Left cardiac atrium (tissue), 4 donors: ENCODE data around the gene AATK. TPM values are rescaled to one million over a fixed set of nuclear protein-coding genes. Genes with fewer than 3 reads are reported as not detected.
"Not testable (repeated sequence)": the region's sequence is repeated elsewhere in the genome, so short reads cannot be mapped to it uniquely, and the experiment has no call there.

Source experiments
- ATAC-seq, 2 donors: fragments of 200-7000 bp; cut with Tn5 transposase; one replicate each; pipeline ENCODE4 v1.9.1; 2020; ENCODE audit warnings: mild to moderate bottlenecking in 2 of 2, moderate library complexity in 2 of 2
- DNase-seq: peaks from one replicate; pipeline ENCODE4 v3.0.0-alpha.2; 2020
- intact Hi-C, 2 donors: fragments of 100-400 bp; cut with DNase I; formaldehyde crosslinking; loops; one replicate each; pipeline versions ENCODE4 v1.14.1 to v1.15.1; 2022 to 2023
- total RNA-seq, 2 donors: library from RNA; stranded (reverse); fragmentation: NEBNext Ultra II Directional; extraction: Animal tissue kit (Norgen Biotek cat#: 25700); gene quantifications; one replicate each; pipeline ENCODE4 v1.2.1, GENCODE V29; 2021
- donor health status: DM: no; HTN: yes; CAD: no.
- donor health status: DM: no; HTN: yes; CAD: no; lungs with severe emphysema.
- donor health status: DM: yes; HTN: yes; CAD: no.
- donor health status: Dilated cardiomyopathy.

The AATK gene
- total RNA-seq, 2 donors from 2014 or later, result 8.3 to 12.7 TPM

- intact Hi-C loops, result loop anchor here in 1 of 2 donors (10.0 kb wide), 1 partner anchor 667 kb away; no protein-coding TSS in a partner anchor
- DNase-seq, result no peak
- no peak for ATAC-seq
Observed at GRCh38 chr17:81091774-81092517, 74.1 kb downstream of the AATK start.

GRCh38 chr17:81091154-81091553, 74.9 kb downstream of the AATK start:
- ATAC-seq, result no peak
- DNase-seq, result no peak
- intact Hi-C loops, result loop anchor here in 1 of 2 donors (10.0 kb wide), 1 partner anchor 666 kb away; no protein-coding TSS in a partner anchor

- DNase-seq (peak; percentile 70), ATAC-seq (peak in 1 of 2 donors; percentile 27)
- intact Hi-C loops, result loop anchor here in 1 of 2 donors (10.0 kb wide), 1 partner anchor 666 kb away; no protein-coding TSS in a partner anchor
Observed at GRCh38 chr17:81090361-81091136, 75.5 kb downstream of the AATK start.

- ATAC-seq (no peak), DNase-seq (no peak)
- intact Hi-C loops, result no loop called here
Observed at GRCh38 chr17:81086789-81087551, 79.1 kb downstream of the AATK start.

GRCh38 chr17:81085420-81085911, 80.6 kb downstream of the AATK start:
- ATAC-seq (no peak), DNase-seq (no peak)
- intact Hi-C loops, result no loop called here

- ATAC-seq (peak in 1 of 2 donors; percentile 10), DNase-seq (no peak)
- intact Hi-C loops, result loop anchor here in 1 of 2 donors (5.0 kb wide), 1 partner anchor 48 kb away; the partner anchor contains the start of gene BAIAP2
Observed at GRCh38 chr17:81084680-81085419, 81.2 kb downstream of the AATK start.

GRCh38 chr17:81083125-81083765, 82.8 kb downstream of the AATK start:
- intact Hi-C loops, result loop anchor here in 1 of 2 donors (5.0 kb wide), 1 partner anchor 46 kb away; the partner anchor contains the start of gene BAIAP2
- ATAC-seq, result peak in 1 of 2 donors; percentile 31
- DNase-seq, result peak; percentile 75

GRCh38 chr17:81082177-81083073, 83.6 kb downstream of the AATK start:
- DNase-seq (no peak), ATAC-seq (peak; percentile 62 to 69)
- intact Hi-C loops, result loop anchor here in 1 of 2 donors (5.0 kb wide), 1 partner anchor 45 kb away; the partner anchor contains the start of gene BAIAP2

- intact Hi-C loops, result loop anchor here in 1 of 2 donors (5.0 kb wide), 1 partner anchor 44 kb away; the partner anchor contains the start of gene BAIAP2
- ATAC-seq, result no peak
- DNase-seq, result no peak
Observed at GRCh38 chr17:81081222-81082176, 84.5 kb downstream of the AATK start.

- ATAC-seq, result no peak
- DNase-seq, result no peak
- intact Hi-C loops, result loop anchor here in 1 of 2 donors (5.0 kb wide), 1 partner anchor 43 kb away; the partner anchor contains the start of gene BAIAP2
Observed at GRCh38 chr17:81080019-81080418, 86.0 kb downstream of the AATK start.

- DNase-seq, intact Hi-C loops, ATAC-seq: not testable (repeated sequence)
Observed at GRCh38 chr17:81078026-81078913, 87.8 kb downstream of the AATK start.

GRCh38 chr17:81076141-81076679, 89.8 kb downstream of the AATK start:
- no peak for ATAC-seq
- DNase-seq, result no peak
- intact Hi-C loops, result no loop called here

- ATAC-seq, result no peak
- intact Hi-C loops, result no loop called here
- no peak for DNase-seq
Observed at GRCh38 chr17:81075307-81075706, 90.7 kb downstream of the AATK start.

GRCh38 chr17:81074875-81075274, 91.1 kb downstream of the AATK start:
- intact Hi-C loops, result no loop called here
- ATAC-seq (no peak), DNase-seq (no peak)
